GM12878 (cell line): Measurements from ENCODE around the gene UBXN10. TPM values are rescaled to one million over a fixed set of nuclear protein-coding genes. Genes with fewer than 3 reads are reported as not detected.

Experiments
- ATAC-seq: fragments of 200-7000 bp; cut with Tn5 transposase; 3 replicates; pipeline ENCODE4 v1.9.1; 2020; ENCODE audit warnings: mild to moderate bottlenecking, moderate library complexity
- BruUV-seq: library from RNA; stranded (reverse); fragments of 400-500 nt; replicated peaks from 2 replicates; lab custom pipeline; 2021; lab: Mats Ljungman, UMichigan
- CTCF ChIA-PET: fragments of 300-600 bp; sonication (Branson Sonifier 250); formaldehyde crosslinking; extraction: SDS; loops from one replicate; lab custom pipeline; 2021; ENCODE audit warnings: inconsistent platforms; lab: Yijun Ruan, JAX
- POLR2A ChIA-PET: fragments of 350-600 bp; formaldehyde crosslinking; extraction: SDS; loops from one replicate; lab custom pipeline; 2021; ENCODE audit warnings: inconsistent platforms; lab: Charles Lee
- RAD21 ChIA-PET: fragments of 300-600 bp; sonication (Branson Sonifier 250); formaldehyde crosslinking; loops from one replicate; lab custom pipeline; 2023; ENCODE audit warnings: antibody characterized with exemption; ENCODE audit not compliant: unreplicated experiment; lab: Charles Lee
- SMC1A ChIA-PET: fragments of 300-600 bp; sonication (Branson Sonifier 250); formaldehyde crosslinking; loops from one replicate; lab custom pipeline; 2023; ENCODE audit not compliant: unreplicated experiment, uncharacterized antibody; lab: Charles Lee
- DNase-seq: peaks from one replicate; pipeline ENCODE4 v3.0.0-alpha.2; 2011; ENCODE audit warnings: low read depth, low spot score
- FAIRE-seq: peaks from 3 replicates; lab custom pipeline; 2011; peaks lifted over from hg19 to GRCh38; lab: Jason Lieb, UNC
- H2AFZ ChIP-seq: 2 replicates; pipeline ENCODE4 v1.6.0; 2011; ENCODE audit warnings: low read depth, low read length, control low read depth; ENCODE audit not compliant: control insufficient read depth
- H3K27ac ChIP-seq: 2 replicates; pipeline ENCODE4 v1.5.1; 2011; ENCODE audit warnings: control low read depth; ENCODE audit not compliant: control insufficient read depth, insufficient read depth
- H3K27me3 ChIP-seq, 2 experiments: replicated peaks in 1 of 2; 2 replicates each; pipeline versions ENCODE4 v1.6.0 to v1.6.1; 2011; ENCODE audit warnings: low read length in 1 of 2; ENCODE audit not compliant: control insufficient read depth in 2 of 2, insufficient read depth in 2 of 2
- H3K36me3 ChIP-seq, 2 experiments: 2 replicates each; pipeline ENCODE4 v1.5.1; 2011; ENCODE audit warnings: low read length in 1 of 2; ENCODE audit not compliant: control insufficient read depth in 2 of 2, insufficient read depth in 2 of 2
- H3K4me1 ChIP-seq: 2 replicates; pipeline ENCODE4 v1.6.1; 2011; ENCODE audit warnings: mild to moderate bottlenecking, low read length, moderate library complexity, mixed read lengths; ENCODE audit not compliant: control insufficient read depth, insufficient read depth
- H3K4me2 ChIP-seq: 2 replicates; pipeline ENCODE4 v1.6.0; 2011; ENCODE audit warnings: control low read depth; ENCODE audit not compliant: control insufficient read depth, insufficient read depth
- H3K4me3 ChIP-seq: fragments of 200-600 bp; sonication (generic); 2 replicates; pipeline ENCODE4 v1.5.1; 2016
- H3K79me2 ChIP-seq: 2 replicates; pipeline ENCODE4 v1.6.0; 2011; ENCODE audit warnings: low read length; ENCODE audit not compliant: control insufficient read depth, insufficient read depth
- H3K9ac ChIP-seq: 2 replicates; pipeline ENCODE4 v1.8.0; 2011; ENCODE audit warnings: low read length, control low read depth, mixed read lengths; ENCODE audit not compliant: control insufficient read depth, insufficient read depth
- H3K9me3 ChIP-seq: replicated peaks from 3 replicates; pipeline ENCODE4 v1.5.1; 2011; ENCODE audit warnings: mild to moderate bottlenecking, low read length; ENCODE audit not compliant: control insufficient read depth, insufficient read depth
- H4K20me1 ChIP-seq: 2 replicates; pipeline ENCODE4 v1.6.0; 2011; ENCODE audit not compliant: control insufficient read depth, insufficient read depth
- BRCA1 ChIP-seq: IDR thresholded peaks from 2 replicates; pipeline ENCODE4 v1.6.1; 2011; ENCODE audit warnings: low read depth, low read length, improper control_type of control experiment
- CBX5 ChIP-seq: sonication (generic); IDR thresholded peaks from 2 replicates; pipeline ENCODE4 v1.6.1; 2016; ENCODE audit warnings: low read depth, moderate library complexity, mild to moderate bottlenecking, inconsistent platforms
- CHD2 ChIP-seq: IDR thresholded peaks from 2 replicates; pipeline ENCODE4 v1.6.1; 2011; ENCODE audit warnings: low read depth, low read length, improper control_type of control experiment, borderline replicate concordance
- EP300 ChIP-seq, 2 experiments: fragments of 150-350 bp in 1 of 2; IDR thresholded peaks; 2 replicates each; pipeline ENCODE4 v1.6.1; 2011 to 2012; ENCODE audit warnings: low read depth in 2 of 2, low read length in 2 of 2, borderline replicate concordance in 1 of 2, improper control_type of control experiment in 1 of 2, inconsistent platforms in 1 of 2; ENCODE audit not compliant: control insufficient read depth in 1 of 2
- JUND ChIP-seq: IDR thresholded peaks from 2 replicates; pipeline ENCODE4 v1.6.1; 2012; ENCODE audit warnings: low read depth, mild to moderate bottlenecking, low read length, improper control_type of control experiment, moderate library complexity
- POLR2AphosphoS5 ChIP-seq: IDR thresholded peaks from 2 replicates; pipeline ENCODE4 v1.6.1; 2011; ENCODE audit warnings: mild to moderate bottlenecking, low read length, inconsistent platforms
- RFX5 ChIP-seq: IDR thresholded peaks from 2 replicates; pipeline ENCODE4 v1.6.1; 2011; ENCODE audit warnings: low read depth, low read length, improper control_type of control experiment
- TCF12 ChIP-seq: IDR thresholded peaks from 2 replicates; pipeline ENCODE4 v1.6.1; 2011; ENCODE audit warnings: low read depth, mild to moderate bottlenecking, low read length
- ZNF384 ChIP-seq: IDR thresholded peaks from 2 replicates; pipeline ENCODE4 v1.6.1; 2012; ENCODE audit warnings: low read depth, mild to moderate bottlenecking, low read length, improper control_type of control experiment, borderline replicate concordance
- ZSCAN29 ChIP-seq: fragments of 450-650 bp; IDR thresholded peaks from 2 replicates; pipeline ENCODE4 v1.6.1; 2017; ENCODE audit warnings: mild to moderate bottlenecking, moderate library complexity
- WGBS: methylation state at CpG from one replicate; pipeline ENCODE4 v1.1.6; 2016; ENCODE audit warnings: low lambda C conversion rate; ENCODE audit not compliant: insufficient replicate concordance, insufficient coverage; ENCODE audit errors: missing lambda C conversion rate; 5-methylcytosine and 5-hydroxymethylcytosine counted together
- in situ Hi-C: fragments of 300-500 bp; cut with MboI; formaldehyde crosslinking; loops from 9 replicates; pipeline ENCODE4 v1.14.3; 2018; ENCODE audit warnings: mixed read lengths
- intact Hi-C: fragments of 100-400 bp; cut with micrococcal nuclease; formaldehyde crosslinking; loops from one replicate; pipeline ENCODE4 v1.14.2; 2022; ENCODE audit not compliant: unreplicated experiment
- polyA plus RNA-seq, 11 experiments: library from polyadenylated mRNA; depleted of rRNA in 4 of 11; unstranded in 6 of 11; stranded (reverse) in 5 of 11; fragments of >200 nt; fragmentation: Nextera tagmentation in 4 of 11; fragmentation: Illumina TruSeq in 1 of 11; extraction: Ambion mirVana in 4 of 11; extraction: Trizol in 1 of 11; gene quantifications; 1 replicate in 1 of 11; 2 replicates in 10 of 11; pipeline versions ENCODE4 v1.2.1 to v1.2.3, GENCODE V29; 2011 to 2016; ENCODE audit warnings: inconsistent platforms in 2 of 11, missing spikeins in 2 of 11, low read depth in 1 of 11
- total RNA-seq, 4 experiments: library from RNA; depleted of rRNA in 3 of 4; stranded (reverse); fragments of >200 nt in 3 of 4; fragmentation: Illumina TruSeq in 1 of 4; extraction: Trizol in 1 of 4; gene quantifications; 2 replicates each; pipeline versions ENCODE4 v1.2.1 to v1.2.3, GENCODE V29; 2013 to 2021
- TF ChIP-seq, protein P1 (sequence below): fragments of 450-650 bp; IDR thresholded peaks from 2 replicates; pipeline ENCODE4 v1.6.1; 2017; ENCODE audit warnings: borderline replicate concordance
- TF ChIP-seq, protein P2 (sequence below): IDR thresholded peaks from 2 replicates; pipeline ENCODE4 v1.6.1; 2012; ENCODE audit warnings: low read length, inconsistent platforms

UBXN10 gene
- total and polyA plus RNA-seq, 10 of the 15 experiments (the other 5 are each of a cell fraction or from before 2014, with no cell fraction given): 0.03 to 0.15 (median 0.06) TPM; not detected in 7

DNA sequence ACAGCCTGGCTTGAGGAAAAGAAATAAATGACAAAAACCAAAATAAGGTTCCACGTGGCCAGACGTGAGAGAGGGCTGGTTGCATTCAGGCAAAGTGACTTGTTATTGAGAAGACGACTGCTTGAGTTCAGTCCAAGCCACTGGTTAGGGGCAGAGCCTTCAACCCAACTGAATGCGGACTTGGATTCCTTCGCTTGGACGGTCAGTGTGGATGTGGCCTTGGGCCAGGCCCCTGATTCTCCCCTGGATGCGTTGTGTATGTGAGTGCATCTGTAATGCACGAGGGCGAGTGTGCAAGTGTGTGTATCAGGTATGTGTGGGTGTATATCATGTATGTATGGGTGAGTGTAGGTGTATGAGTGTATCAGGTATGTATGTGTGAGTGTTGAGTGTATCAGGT is 44.9 kb upstream of the UBXN10 start:
- DNase-seq: no peak
- FAIRE-seq: no peak
- H4K20me1 ChIP-seq: no peaks in the 10 kb centered on the region
- H3K36me3 ChIP-seq: no peaks in the 10 kb centered on the region
- CTCF ChIA-PET: no interaction called here
- no peak overlapping the region for H3K27ac ChIP-seq
- no peaks in the 10 kb centered on the region for H3K4me1 ChIP-seq
- H3K9ac ChIP-seq: no peak overlapping the region
- ATAC-seq: no peak
- intact Hi-C loops (no loop called here), in situ Hi-C loops (no loop called here)
- SMC1A ChIA-PET: no interaction called here
- H3K9me3 ChIP-seq: no peaks in the 10 kb centered on the region
- TF ChIP-seq CHD2 (no peak), TCF12 (no peak), JUND (no peak)
- H3K4me3 ChIP-seq: no peak overlapping the region
- POLR2A ChIA-PET: no interaction called here
- H2AFZ ChIP-seq: no peak overlapping the region
- no peaks in the 10 kb centered on the region for H3K27me3 ChIP-seq
- no peaks in the 10 kb centered on the region for H3K79me2 ChIP-seq
- RAD21 ChIA-PET: no interaction called here
- WGBS: 53% methylated on average over 9 of the region's 9 CpGs
- no TSS peak for BruUV-seq
- no peak overlapping the region for H3K4me2 ChIP-seq

DNA sequence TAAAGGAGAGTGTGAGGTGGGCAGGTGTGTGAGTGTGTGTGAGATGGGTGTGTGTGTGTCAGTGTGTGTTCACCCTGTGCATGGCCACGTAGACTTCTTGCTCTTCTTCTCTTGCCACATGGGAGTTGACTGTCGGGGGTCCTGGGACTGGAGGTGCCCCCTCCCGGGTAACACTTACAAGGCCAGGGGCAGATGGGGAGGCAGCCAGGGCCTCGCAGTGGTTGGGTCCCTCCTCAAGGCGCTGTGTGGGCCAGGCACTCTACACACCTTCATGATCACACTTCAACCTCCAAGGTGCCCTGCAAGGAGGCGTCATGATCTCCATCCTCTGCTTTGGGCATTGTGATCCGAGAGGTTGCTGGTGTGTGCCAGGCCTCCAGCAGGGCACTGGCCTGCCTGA is 44.4 kb upstream of the UBXN10 start:
- SMC1A ChIA-PET: no interaction called here
- 39% methylated on average over 7 of the region's 7 CpGs for WGBS
- H3K27ac ChIP-seq: no peak overlapping the region
- H2AFZ ChIP-seq: no peak overlapping the region
- BruUV-seq: no TSS peak
- H3K4me3 ChIP-seq: no peak overlapping the region
- POLR2A ChIA-PET: no interaction called here
- TF ChIP-seq EP300 (IDR thresholded peaks at IDR 0.05; ENCODE audit: borderline replicate concordance in 1 of 2, control insufficient read depth in 1 of 2, low read depth in 2 of 2, low read length in 2 of 2): no peak
- TF ChIP-seq BRCA1: no peak
- TF ChIP-seq, protein P1, sequence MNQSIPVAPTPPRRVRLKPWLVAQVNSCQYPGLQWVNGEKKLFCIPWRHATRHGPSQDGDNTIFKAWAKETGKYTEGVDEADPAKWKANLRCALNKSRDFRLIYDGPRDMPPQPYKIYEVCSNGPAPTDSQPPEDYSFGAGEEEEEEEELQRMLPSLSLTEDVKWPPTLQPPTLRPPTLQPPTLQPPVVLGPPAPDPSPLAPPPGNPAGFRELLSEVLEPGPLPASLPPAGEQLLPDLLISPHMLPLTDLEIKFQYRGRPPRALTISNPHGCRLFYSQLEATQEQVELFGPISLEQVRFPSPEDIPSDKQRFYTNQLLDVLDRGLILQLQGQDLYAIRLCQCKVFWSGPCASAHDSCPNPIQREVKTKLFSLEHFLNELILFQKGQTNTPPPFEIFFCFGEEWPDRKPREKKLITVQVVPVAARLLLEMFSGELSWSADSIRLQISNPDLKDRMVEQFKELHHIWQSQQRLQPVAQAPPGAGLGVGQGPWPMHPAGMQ: no peak
- no peak for TF ChIP-seq ZNF384
- TF ChIP-seq ZSCAN29: no peak
- TF ChIP-seq, protein P2, sequence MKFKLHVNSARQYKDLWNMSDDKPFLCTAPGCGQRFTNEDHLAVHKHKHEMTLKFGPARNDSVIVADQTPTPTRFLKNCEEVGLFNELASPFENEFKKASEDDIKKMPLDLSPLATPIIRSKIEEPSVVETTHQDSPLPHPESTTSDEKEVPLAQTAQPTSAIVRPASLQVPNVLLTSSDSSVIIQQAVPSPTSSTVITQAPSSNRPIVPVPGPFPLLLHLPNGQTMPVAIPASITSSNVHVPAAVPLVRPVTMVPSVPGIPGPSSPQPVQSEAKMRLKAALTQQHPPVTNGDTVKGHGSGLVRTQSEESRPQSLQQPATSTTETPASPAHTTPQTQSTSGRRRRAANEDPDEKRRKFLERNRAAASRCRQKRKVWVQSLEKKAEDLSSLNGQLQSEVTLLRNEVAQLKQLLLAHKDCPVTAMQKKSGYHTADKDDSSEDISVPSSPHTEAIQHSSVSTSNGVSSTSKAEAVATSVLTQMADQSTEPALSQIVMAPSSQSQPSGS: no peak
- TF ChIP-seq POLR2AphosphoS5: no peak
- TF ChIP-seq CBX5: no peak
- no peak for TF ChIP-seq RFX5
- in situ Hi-C loops (no loop called here), intact Hi-C loops (no loop called here)
- no peaks in the 10 kb centered on the region for H3K4me1 ChIP-seq
- DNase-seq (no peak), FAIRE-seq (no peak), ATAC-seq (no peak)
- no peaks in the 10 kb centered on the region for H3K79me2 ChIP-seq
- no peaks in the 10 kb centered on the region for H3K9me3 ChIP-seq
- CTCF ChIA-PET: no interaction called here
- H3K27me3 ChIP-seq: no peaks in the 10 kb centered on the region
- no peaks in the 10 kb centered on the region for H4K20me1 ChIP-seq
- H3K4me2 ChIP-seq: no peak overlapping the region
- H3K9ac ChIP-seq: no peak overlapping the region
- no peaks in the 10 kb centered on the region for H3K36me3 ChIP-seq
- RAD21 ChIA-PET: no interaction called here
